GM12865 (cell line): Measurements from ENCODE around the gene AQP5.
"Not testable (repeated sequence)": the region's sequence is repeated elsewhere in the genome, so short reads cannot be mapped to it uniquely, and the experiment has no call there.

Experiments used
- DNase-seq: peaks from one replicate; pipeline ENCODE4 v3.0.0; 2010; ENCODE audit warnings: low read depth
- H3K4me3 ChIP-seq: 2 replicates; pipeline ENCODE4 v1.5.1; 2011; ENCODE audit warnings: mild to moderate bottlenecking, low read depth, low read length, control low read depth
- TF ChIP-seq, protein P1 (sequence below): IDR thresholded peaks from 2 replicates; pipeline ENCODE4 v1.5.1; 2011; ENCODE audit warnings: low read length, control low read depth, low read depth, inconsistent platforms; ENCODE audit not compliant: insufficient read depth; ENCODE audit errors: missing control alignments

The AQP5 gene

DNA sequence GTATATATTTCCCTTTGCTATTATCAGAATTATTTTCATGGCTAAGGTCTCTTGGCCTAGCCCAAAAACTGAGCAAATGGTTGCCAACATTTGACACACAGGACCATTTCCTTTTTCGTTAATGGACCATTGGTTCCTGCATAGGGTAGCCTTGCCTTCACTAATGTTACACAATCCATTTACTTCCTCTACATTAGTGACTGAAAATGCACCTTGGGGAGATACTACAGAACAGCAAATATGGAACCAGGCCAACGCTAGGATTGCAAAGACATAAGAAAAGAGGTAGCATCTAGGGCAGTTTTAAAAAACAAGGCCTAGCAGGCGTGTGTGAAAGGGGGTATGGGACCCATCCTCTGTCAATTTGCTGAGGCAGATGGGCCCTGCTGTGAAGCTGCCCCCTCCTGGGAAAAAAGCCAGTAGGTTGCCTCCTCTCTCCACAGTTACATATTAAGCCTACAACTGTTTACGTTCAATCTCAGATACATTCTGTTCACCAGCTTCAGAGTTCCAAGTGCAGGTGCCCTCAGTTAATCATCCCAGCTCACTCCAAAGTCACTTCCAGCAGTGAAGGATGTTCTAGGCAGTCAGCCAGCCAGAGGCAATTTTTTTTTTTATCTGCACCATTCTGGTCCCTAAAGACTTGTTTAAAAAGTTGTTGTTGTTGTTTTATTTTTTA is 26.1 kb downstream of the AQP5 start:
- TF ChIP-seq, protein P1, sequence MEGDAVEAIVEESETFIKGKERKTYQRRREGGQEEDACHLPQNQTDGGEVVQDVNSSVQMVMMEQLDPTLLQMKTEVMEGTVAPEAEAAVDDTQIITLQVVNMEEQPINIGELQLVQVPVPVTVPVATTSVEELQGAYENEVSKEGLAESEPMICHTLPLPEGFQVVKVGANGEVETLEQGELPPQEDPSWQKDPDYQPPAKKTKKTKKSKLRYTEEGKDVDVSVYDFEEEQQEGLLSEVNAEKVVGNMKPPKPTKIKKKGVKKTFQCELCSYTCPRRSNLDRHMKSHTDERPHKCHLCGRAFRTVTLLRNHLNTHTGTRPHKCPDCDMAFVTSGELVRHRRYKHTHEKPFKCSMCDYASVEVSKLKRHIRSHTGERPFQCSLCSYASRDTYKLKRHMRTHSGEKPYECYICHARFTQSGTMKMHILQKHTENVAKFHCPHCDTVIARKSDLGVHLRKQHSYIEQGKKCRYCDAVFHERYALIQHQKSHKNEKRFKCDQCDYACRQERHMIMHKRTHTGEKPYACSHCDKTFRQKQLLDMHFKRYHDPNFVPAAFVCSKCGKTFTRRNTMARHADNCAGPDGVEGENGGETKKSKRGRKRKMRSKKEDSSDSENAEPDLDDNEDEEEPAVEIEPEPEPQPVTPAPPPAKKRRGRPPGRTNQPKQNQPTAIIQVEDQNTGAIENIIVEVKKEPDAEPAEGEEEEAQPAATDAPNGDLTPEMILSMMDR: no peak
- DNase-seq: no peak

DNA sequence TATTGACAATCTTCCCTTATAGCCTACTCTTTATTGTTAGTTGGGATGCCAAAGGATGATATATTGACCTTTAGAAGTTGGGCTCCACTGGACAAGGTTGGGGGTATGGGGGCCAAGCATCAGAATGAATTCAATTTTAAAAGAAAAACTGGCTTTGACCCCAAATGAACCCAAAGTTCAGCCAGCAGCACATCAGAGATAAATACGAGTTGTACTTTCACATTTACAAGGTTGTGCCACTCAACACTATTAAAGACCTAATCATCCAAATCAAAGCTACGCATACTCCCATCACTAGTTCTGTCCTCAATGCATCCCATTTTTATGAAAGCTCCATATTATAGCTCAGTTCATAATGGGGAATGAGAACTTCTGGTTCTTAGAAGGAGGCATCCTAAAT is 27.7 kb downstream of the AQP5 start:
- DNase-seq, H3K4me3 ChIP-seq: not testable (repeated sequence)

More for the DNA sequence above, 26.1 kb downstream of the AQP5 start:
- H3K4me3 ChIP-seq: no peak overlapping the region

DNA sequence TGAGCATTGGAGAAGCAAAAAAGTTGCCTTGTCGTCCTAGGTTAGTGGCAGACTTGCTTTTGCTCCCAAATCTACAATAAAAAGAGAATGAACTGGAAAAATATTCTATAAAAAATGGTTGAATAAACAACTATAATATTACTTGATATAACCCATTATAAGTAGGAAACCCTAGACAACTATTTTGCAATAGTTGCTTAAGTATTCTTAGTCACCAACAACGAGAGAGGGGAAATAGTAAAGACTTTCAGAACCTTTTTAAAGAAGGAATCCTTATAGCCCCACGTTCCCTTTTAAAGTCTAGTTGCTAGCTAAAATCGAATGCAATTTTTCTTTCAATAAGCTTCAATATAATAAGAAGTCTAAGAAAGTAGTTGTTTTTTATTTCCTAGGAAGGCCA is 28.6 kb downstream of the AQP5 start:
- TF ChIP-seq, protein P1: no peak
- no peak for DNase-seq
- H3K4me3 ChIP-seq: no peak overlapping the region

DNA sequence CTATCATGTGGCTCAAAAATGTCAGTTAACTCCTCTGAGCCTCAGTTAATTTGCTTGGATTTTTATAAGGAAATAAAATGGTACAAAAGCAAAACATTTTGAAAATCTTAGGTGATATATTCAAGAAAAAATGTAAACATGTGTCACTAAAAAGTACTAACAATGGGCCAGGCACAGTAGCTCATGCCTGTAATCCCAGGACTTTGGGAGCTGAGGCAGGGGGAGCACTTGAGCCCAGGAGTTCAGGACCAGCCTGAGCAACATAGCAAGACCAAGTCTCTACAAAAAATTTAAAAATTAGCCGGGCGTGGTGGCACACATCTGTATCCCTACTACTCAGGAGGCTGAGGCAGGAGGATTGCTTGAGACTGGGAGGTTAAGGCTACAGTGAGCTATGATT is 36.8 kb downstream of the AQP5 start:
- TF ChIP-seq, protein P1: no peak
- no peak for DNase-seq
- no peak overlapping the region for H3K4me3 ChIP-seq

DNA sequence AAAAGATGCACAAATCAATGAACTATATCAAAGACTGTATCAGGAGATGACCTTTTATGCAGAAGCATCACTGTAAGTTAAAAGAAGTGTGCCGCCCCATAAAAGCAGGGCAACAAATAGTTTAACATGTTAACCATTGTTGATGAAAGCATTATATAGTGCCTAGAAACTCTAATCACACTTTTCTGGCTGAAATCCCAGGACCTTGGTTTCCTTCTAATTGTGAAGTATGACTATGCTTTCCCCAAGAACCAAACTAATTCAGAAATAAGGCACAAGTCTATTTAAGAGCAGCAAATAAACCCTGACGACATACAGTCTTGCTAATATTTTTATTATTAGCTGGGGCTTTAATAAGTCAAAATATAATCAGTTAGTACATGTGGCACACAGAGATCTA is 41.9 kb downstream of the AQP5 start:
- TF ChIP-seq, protein P1: no peak
- H3K4me3 ChIP-seq: no peak overlapping the region
- DNase-seq: no peak

DNA sequence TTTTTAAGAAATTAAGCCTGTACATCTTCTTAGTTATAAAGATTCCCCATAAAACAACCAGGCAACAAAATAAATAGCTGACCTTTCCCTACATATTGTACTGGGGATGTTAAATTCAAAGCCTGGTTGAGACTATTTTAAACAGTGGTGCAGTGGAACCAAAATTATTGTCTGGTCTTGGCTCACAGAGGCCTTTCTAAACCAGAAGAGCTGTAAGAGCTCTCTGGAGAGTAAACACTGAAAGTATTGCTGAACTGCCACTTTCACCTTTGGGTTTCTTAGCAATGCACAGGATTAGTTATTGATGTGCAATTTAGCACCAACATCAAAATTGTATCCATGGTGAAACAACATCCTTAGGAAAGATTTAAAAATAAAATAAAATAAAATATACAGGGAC is 43.0 kb downstream of the AQP5 start:
- H3K4me3 ChIP-seq: no peak overlapping the region
- TF ChIP-seq, protein P1: no peak

DNA sequence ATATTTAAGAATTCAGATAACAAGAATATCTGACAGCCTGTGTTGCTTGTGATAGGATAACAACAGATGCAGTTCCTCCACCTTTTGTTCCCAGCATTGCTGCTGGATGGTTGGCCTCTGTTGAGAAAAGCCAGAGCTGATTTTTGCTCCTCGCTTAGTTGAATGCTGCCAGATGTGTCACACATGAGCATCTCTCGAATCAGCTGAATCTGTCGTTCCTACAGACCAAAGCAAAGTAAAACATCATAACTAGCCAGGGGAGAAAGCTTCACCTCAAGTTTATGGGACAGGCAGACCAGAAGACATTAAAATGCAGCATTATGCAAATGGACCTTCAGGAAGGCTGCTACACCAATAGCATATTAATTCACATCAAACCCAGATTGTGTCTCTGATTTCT is 43.5 kb downstream of the AQP5 start:
- no peak for DNase-seq
- TF ChIP-seq, protein P1: no peak

More for the DNA sequence above, 43.0 kb downstream of the AQP5 start:
- no peak for DNase-seq

More for the DNA sequence above, 43.5 kb downstream of the AQP5 start:
- H3K4me3 ChIP-seq: no peak overlapping the region
